GM19397 (cell line): ENCODE data around the gene GMDS.

Experiments
- ATAC-seq: cut with Tn5 transposase; IDR thresholded peaks from one replicate; pipeline ENCODE4 v1.9.1; 2021; ENCODE audit warnings: mild to moderate bottlenecking, moderate library complexity; ENCODE audit not compliant: unreplicated experiment

Gene GMDS

DNA sequence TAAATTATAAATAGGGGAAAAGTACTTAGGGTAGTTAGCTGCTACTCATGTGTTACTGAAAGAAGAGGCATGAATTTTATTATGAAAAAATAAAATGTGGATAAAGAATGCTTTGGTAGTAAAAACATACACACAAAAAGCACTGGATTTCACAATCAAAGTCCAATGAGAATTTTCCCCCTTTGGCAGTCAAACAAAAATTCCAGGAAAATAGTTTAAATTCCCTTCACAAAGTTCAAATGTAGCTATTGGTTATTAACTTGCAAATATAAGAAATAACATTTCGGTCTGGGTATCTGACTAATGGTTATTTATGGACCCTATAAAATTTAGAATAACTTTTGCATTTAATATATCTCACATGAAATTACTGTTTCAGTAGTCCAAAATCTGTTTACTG lies 425.2 kb downstream of the GMDS start:
- no peak for ATAC-seq

GRCh38 chr6:1819007-1819406 lies 426.4 kb downstream of the GMDS start:
- no peak for ATAC-seq

GRCh38 chr6:1817033-1817761 lies 428.2 kb downstream of the GMDS start:
- ATAC-seq = no peak

GRCh38 chr6:1815827-1816452 lies 429.5 kb downstream of the GMDS start:
- ATAC-seq = no peak

DNA sequence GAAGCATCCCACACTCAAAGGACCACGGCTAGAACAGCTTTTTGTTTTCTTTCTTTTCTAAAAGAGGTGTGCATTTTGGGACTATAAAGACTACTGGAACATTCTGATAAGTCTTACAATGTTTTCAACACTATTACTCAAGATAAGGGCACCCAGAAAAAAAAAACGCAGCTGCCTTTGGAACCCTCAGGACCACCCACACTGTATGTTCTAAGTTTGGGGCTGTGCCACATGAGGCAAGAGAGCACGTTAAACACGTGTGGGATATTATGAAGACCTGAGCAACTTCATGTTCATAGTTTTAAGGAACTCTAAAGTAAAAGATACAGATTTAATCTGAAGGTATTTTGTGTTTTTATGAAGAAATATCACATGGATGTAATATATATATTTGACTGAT lies 431.1 kb downstream of the GMDS start:
- ATAC-seq = no peak

- ATAC-seq = no peak
Measured at GRCh38 chr6:1812487-1812886, 432.9 kb downstream of the GMDS start.

GRCh38 chr6:1812034-1812433 lies 433.4 kb downstream of the GMDS start:
- no peak for ATAC-seq

DNA sequence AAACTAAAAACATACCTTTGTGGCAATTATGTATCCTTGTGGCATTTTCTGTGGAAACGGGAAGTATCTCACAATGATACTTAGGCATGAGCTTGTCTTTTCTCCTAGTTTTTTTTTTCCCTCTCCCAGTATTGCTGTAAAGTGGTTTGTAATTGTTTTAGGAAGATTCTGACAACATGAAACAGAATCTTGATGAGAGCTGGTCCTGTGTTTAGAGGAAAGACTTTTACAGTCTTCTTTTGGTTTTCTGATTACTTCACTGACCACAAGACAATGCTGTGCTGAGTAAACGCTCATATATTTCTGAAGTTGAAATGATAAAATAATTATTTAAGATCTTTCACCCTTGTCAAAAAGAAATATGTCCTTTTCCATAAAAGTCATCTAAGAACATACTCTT lies 434.5 kb downstream of the GMDS start:
- no peak for ATAC-seq

DNA sequence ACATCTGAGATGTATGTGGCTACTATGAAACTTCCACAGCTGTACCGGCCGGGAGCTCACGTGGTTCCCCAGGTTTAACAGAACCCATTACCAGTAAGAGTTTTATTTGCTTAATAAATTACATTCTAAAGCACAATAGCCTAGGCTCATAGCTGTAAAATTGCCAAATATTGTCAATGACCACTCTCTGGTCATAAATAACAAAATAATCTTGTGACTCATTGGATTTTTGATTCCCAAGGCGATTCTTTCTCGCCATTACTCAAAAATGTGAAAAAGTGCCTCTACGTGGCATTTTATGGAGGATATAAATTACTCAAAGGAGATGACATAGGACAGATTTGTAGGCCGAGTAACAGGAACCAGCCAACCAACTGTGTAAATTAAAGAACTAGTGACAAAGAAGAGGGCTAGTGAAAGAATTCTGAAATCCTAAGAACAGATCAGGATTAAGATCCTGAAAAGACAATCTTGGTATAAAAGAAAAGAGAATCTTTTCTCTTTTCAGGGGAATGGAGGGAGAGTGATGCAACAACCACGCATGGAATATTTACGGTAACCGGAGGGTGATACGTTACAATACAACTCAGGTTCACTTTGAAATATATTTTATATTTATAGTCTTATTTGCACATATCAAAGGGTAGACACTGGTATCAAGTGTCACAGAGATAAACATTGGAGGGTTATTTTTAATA lies 436.0 kb downstream of the GMDS start:
- no peak for ATAC-seq

DNA sequence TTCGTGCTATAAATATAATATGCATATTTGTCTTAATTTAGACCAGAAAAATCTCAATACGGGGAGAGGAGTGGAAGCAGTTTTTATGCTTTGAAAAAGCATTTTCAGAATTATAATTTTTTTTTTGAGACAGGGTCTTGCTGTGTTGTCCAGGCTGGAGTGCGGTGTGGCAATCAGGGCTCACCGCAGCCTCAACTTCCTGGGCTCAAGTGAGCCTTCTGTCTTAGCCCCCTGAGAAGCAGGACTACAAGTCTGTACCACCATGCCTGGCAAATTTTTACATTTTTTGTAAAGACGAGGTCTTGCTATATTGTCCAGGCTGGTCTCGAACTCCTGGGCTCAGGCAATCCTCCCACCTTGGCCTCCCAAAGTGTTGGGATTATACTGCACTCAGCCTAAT lies 438.5 kb downstream of the GMDS start:
- ATAC-seq = no peak

DNA sequence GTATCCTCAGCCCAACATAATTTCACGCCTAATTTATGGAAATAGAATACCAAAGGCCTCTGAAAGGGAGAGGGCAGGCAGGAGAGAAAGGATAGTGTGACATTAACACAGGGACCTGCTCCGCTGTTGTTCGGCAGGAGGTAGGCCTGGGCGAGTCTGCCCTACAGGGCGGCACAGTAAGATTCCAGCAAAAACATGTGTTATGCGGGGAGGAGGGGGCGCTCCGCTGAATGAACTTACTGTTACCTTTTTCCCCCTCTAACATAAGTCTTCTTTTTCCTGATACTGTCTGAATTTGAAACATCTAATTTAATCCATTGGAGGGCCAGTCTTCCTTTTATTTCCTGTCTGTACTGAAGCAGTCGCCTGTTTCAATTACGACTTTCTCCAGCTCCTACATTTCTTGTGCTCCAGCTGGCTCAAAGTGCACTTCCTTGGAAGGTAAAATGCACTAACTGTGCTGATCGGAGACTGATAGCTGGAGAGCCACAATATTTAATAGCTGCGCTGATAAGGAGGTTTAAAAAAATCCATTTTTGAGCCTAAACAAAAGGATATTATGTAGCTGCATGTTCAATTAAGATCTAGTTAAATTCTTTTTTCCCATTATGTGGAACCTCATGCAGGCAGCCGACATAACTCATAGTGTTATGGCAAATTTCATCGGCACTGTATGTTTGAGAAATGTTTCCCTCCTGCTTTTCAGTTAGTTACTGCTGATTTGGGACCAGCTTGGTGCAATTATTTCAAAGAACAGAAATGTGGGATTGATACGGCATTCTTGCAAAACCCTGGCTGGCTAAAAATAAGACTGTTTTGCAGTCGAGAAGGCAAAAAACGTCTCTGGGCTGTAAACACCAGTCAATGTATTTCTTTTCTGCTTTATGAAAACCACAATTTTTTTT lies 442.7 kb downstream of the GMDS start:
- no peak for ATAC-seq

DNA sequence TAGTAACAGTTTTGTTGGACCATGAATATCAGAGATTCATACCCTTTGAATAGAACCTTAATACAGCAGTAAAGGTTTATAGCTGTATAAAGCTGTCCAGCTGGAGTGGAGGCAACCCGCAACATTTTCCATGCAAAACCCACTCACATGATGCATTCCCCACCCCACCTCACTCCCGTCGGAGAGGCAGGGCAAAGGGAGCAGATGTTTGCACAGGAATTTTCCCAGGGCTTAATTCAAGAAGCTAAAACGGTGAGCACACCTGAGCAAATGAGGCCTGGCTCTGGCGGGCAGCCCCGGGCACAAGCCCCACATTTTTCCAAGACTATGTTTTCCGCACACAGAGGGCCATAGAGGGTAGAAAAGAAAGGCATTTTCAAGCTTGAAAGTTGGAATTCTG lies 444.0 kb downstream of the GMDS start:
- ATAC-seq = no peak

- no peak for ATAC-seq
Measured at GRCh38 chr6:1800845-1801244, 444.6 kb downstream of the GMDS start.

DNA sequence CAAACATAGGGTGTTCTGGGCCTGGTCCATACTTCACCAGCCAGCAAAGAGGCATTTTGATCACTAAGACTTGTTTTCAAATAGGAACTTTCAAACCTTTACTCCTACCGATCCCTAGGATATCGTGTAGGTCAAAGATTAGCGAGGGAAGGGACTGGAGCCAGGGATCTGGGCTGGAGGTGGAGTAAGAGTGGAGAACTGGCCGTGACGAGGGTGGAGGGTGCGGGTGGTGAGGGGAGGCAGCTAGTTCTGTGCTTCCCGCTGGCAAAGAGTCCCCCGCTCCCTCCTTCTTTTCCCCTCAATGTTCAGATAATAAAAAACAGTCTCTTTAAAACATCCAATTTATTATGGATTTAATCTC lies 446.5 kb downstream of the GMDS start:
- ATAC-seq = no peak

DNA sequence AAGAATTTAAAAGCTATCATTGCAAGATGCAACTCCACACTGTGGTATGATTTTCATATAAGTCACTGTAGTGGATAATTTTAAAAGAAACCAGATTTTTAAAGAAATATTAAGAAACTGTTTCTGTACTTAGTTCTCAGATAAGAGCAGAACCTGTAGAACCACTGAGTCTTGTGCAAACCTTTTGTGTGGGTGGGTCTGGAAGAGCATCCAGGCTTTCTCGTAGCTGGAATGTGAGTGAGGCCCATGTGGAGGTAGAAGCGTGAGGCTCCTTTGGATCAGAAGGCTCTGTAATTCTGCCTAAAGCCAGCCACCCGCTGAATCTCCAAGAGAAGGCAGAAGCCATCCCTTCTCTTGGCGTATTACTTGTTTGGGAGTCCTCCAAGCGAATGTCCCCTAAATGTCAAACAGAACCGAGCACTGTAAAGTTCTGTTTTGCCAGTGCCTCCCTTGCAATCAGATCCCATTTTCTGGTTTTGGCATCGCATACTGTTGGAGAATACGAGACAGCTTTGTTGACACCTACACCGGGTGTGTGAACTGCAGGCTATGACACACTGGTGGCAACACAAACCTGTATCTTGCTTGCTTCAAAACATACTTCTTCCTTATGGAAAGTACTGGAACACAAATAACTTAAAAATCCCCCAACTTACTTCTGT lies 447.0 kb downstream of the GMDS start:
- no peak for ATAC-seq

DNA sequence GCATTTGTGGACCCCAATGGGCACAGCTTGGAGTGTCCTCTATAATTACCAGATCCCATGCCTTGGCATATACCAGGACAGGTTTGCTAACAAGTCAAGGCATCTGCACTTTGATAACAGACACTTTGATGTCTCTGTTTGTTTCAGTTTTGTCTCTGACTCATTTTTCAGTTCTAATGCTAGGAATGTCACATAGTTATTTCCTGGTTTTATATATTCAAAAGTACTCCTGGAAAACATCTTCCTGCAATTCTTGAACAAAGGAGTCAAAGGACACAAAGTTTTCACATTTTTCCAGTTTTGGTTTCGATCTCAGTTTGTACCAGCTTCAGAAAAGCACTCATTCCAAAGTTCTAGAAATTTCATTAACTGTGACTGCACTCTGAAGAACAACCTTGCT lies 447.6 kb downstream of the GMDS start:
- no peak for ATAC-seq

- peak; percentile 66 for ATAC-seq
Measured at GRCh38 chr6:1796706-1797529, 448.5 kb downstream of the GMDS start.

GRCh38 chr6:1795910-1796309 lies 449.5 kb downstream of the GMDS start:
- ATAC-seq = no peak

GRCh38 chr6:1792989-1793388 lies 452.4 kb downstream of the GMDS start:
- no peak for ATAC-seq

- ATAC-seq = no peak
Measured at GRCh38 chr6:1790684-1791083, 454.7 kb downstream of the GMDS start.
